Renal cortical epithelial cell (primary cell): ENCODE measurements around the gene PCGF3. TPM values are rescaled to one million over a fixed set of nuclear protein-coding genes. Genes with fewer than 3 reads are reported as not detected.
"Not testable (repeated sequence)": the region's sequence is repeated elsewhere in the genome, so short reads cannot be mapped to it uniquely, and the experiment has no call there.

Experiments
- DNase-seq: peaks from one replicate; pipeline ENCODE4 v3.0.0-alpha.2; 2011; ENCODE audit warnings: low read depth
- total RNA-seq: library from RNA; depleted of rRNA; stranded (reverse); fragments of >200 nt; gene quantifications from 2 replicates; pipeline ENCODE4 v1.2.3, GENCODE V29; 2014

The PCGF3 gene
- total RNA-seq, 1 donor from 2014 or later: 86.6 TPM

- no peak for DNase-seq
Measured at GRCh38 chr4:740656-741282, 35.1 kb downstream of the PCGF3 start.

GRCh38 chr4:742096-742741, 36.6 kb downstream of the PCGF3 start:
- DNase-seq: no peak

- peak; percentile 18 for DNase-seq
Measured at GRCh38 chr4:742742-743311, 37.2 kb downstream of the PCGF3 start.

- DNase-seq: no peak
Measured at GRCh38 chr4:743463-744211, 38.0 kb downstream of the PCGF3 start.

GRCh38 chr4:744212-744841, 38.7 kb downstream of the PCGF3 start:
- no peak for DNase-seq

GRCh38 chr4:747546-748170, 42.0 kb downstream of the PCGF3 start:
- no peak for DNase-seq

GRCh38 chr4:748461-748860, 42.8 kb downstream of the PCGF3 start:
- no peak for DNase-seq

GRCh38 chr4:749698-750666, 44.4 kb downstream of the PCGF3 start:
- DNase-seq: no peak

- no peak for DNase-seq
Measured at GRCh38 chr4:751676-752075, 46.0 kb downstream of the PCGF3 start.

GRCh38 chr4:752196-752861, 46.7 kb downstream of the PCGF3 start:
- DNase-seq: no peak

- not testable (repeated sequence) for DNase-seq
Measured at GRCh38 chr4:753186-753585, 47.6 kb downstream of the PCGF3 start.

GRCh38 chr4:754221-755120, 48.8 kb downstream of the PCGF3 start:
- no peak for DNase-seq

- DNase-seq: no peak
Measured at GRCh38 chr4:757111-757510, 51.5 kb downstream of the PCGF3 start.

GRCh38 chr4:759810-760209, 54.2 kb downstream of the PCGF3 start:
- DNase-seq: not testable (repeated sequence)

- no peak for DNase-seq
Measured at GRCh38 chr4:760616-761015, 55.0 kb downstream of the PCGF3 start.

- no peak for DNase-seq
Measured at GRCh38 chr4:761086-761485, 55.5 kb downstream of the PCGF3 start.

GRCh38 chr4:761739-762138, 56.1 kb downstream of the PCGF3 start:
- no peak for DNase-seq

- peak; percentile 11 for DNase-seq
Measured at GRCh38 chr4:762211-763190, 56.9 kb downstream of the PCGF3 start.
